ENCODE data around the gene FBP2.

FBP2 gene

GRCh38 chr9:94638335-94639060 is 44.9 kb upstream of the FBP2 start:
- no peaks in the 10 kb centered on the region for H3K36me3 ChIP-seq (ENCODE audit: control insufficient read depth, insufficient read depth, low read length)
- TF ChIP-seq CTCF (IDR thresholded peaks at IDR 0.05; ENCODE audit: insufficient read depth, low read length, poor library complexity, severe bottlenecking): no peak
- no peak overlapping the region for H3K4me3 ChIP-seq (replicated peaks; ENCODE audit: low read depth, low read length)
- H3K27me3 ChIP-seq (replicated peaks; ENCODE audit: control insufficient read depth, insufficient read depth, low read length): peaks cover 1% of the 10 kb centered on the region
- DNase-seq (ENCODE audit: extremely low read depth, insufficient read length): no peak

GRCh38 chr9:94632737-94633136 is 39.1 kb upstream of the FBP2 start:
- TF ChIP-seq CTCF (IDR thresholded peaks at IDR 0.05; ENCODE audit: insufficient read depth, low read length, poor library complexity, severe bottlenecking): no peak
- peaks cover 3% of the 10 kb centered on the region for H3K27me3 ChIP-seq (replicated peaks; ENCODE audit: control insufficient read depth, insufficient read depth, low read length)
- no peaks in the 10 kb centered on the region for H3K36me3 ChIP-seq (ENCODE audit: control insufficient read depth, insufficient read depth, low read length)
- H3K4me3 ChIP-seq (replicated peaks; ENCODE audit: low read depth, low read length): no peak overlapping the region
- DNase-seq (ENCODE audit: extremely low read depth, insufficient read length): no peak

- Histone ChIP-seq H3K27me3 (replicated peaks; ENCODE audit: control insufficient read depth, insufficient read depth, low read length) (peaks cover 1% of the 10 kb centered on the region), H3K36me3 (ENCODE audit: control insufficient read depth, insufficient read depth, low read length) (no peaks in the 10 kb centered on the region), H3K4me3 (replicated peaks; ENCODE audit: low read depth, low read length) (no peak overlapping the region)
- no peak for DNase-seq (ENCODE audit: extremely low read depth, insufficient read length)
- TF ChIP-seq CTCF (IDR thresholded peaks at IDR 0.05; ENCODE audit: insufficient read depth, low read length, poor library complexity, severe bottlenecking): no peak
Measured at GRCh38 chr9:94631599-94631998, 38.0 kb upstream of the FBP2 start.

GRCh38 chr9:94630833-94631232 is 37.2 kb upstream of the FBP2 start:
- no peak for TF ChIP-seq CTCF (IDR thresholded peaks at IDR 0.05; ENCODE audit: insufficient read depth, low read length, poor library complexity, severe bottlenecking)
- H3K4me3 ChIP-seq (replicated peaks; ENCODE audit: low read depth, low read length): no peak overlapping the region

GRCh38 chr9:94630281-94630680 is 36.7 kb upstream of the FBP2 start:
- no peak overlapping the region for H3K4me3 ChIP-seq (replicated peaks; ENCODE audit: low read depth, low read length)
- peaks cover 1% of the 10 kb centered on the region for H3K27me3 ChIP-seq (replicated peaks; ENCODE audit: control insufficient read depth, insufficient read depth, low read length)
- H3K36me3 ChIP-seq (ENCODE audit: control insufficient read depth, insufficient read depth, low read length): no peaks in the 10 kb centered on the region
- DNase-seq (ENCODE audit: extremely low read depth, insufficient read length): no peak
- no peak for TF ChIP-seq CTCF (IDR thresholded peaks at IDR 0.05; ENCODE audit: insufficient read depth, low read length, poor library complexity, severe bottlenecking)

More at GRCh38 chr9:94630833-94631232, 37.2 kb upstream of the FBP2 start:
- Histone ChIP-seq H3K27me3 (replicated peaks; ENCODE audit: control insufficient read depth, insufficient read depth, low read length) (peaks cover 1% of the 10 kb centered on the region), H3K36me3 (ENCODE audit: control insufficient read depth, insufficient read depth, low read length) (no peaks in the 10 kb centered on the region)
- DNase-seq (ENCODE audit: extremely low read depth, insufficient read length): no peak

GRCh38 chr9:94627287-94627686 is 33.7 kb upstream of the FBP2 start:
- Histone ChIP-seq H3K36me3 (ENCODE audit: control insufficient read depth, insufficient read depth, low read length) (no peaks in the 10 kb centered on the region), H3K4me3 (replicated peaks; ENCODE audit: low read depth, low read length) (no peak overlapping the region), H3K27me3 (replicated peaks; ENCODE audit: control insufficient read depth, insufficient read depth, low read length) (peaks cover 1% of the 10 kb centered on the region)
- peak; percentile 15 for TF ChIP-seq CTCF (IDR thresholded peaks at IDR 0.05; ENCODE audit: insufficient read depth, low read length, poor library complexity, severe bottlenecking)
- no peak for DNase-seq (ENCODE audit: extremely low read depth, insufficient read length)

Measured in GM06990 (cell line).